Measurements from ENCODE around the gene TAS2R50. TPM values are rescaled to one million over a fixed set of nuclear protein-coding genes. Genes with fewer than 3 reads are reported as not detected.
A peak's percentile ranks its signal among the peaks of the same experiment; 100 is the strongest.

TAS2R50 gene
- total and polyA plus RNA-seq, 3 experiments from 2014 or later, result 0.22 to 0.47 TPM; not detected in 1

DNA sequence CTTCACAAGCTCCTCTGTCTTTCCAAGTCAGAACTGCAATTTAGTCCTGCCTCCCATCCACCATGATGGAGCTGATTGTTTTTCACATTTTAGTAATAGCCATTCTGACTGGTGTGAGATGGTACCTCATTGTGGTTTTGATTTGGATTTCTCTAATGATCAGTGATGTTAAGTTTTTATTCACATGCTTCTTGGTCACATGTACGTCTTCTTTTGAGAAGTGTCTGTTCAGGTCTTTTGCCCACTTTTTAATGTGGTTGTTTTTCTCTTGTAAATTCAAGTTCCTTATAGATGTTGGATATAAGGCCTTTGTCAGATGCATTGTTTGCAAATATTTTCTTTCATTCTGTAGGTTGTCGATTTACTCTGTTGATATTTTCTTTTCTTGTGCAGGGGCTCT lies 43.5 kb downstream of the TAS2R50 start:
- Mint-ChIP-seq H3K36me3 (peaks cover 2 to 37% (median 6%) of the 10 kb centered on the region in 3 donors), H3K27me3 (no peaks in the 10 kb centered on the region), H3K9me3 (peaks cover 0 to 25% (median 13%) of the 10 kb centered on the region in 5 donors), H3K4me3 (no peak overlapping the region), H3K4me1 (peaks cover 0 to 5% (median 2%) of the 10 kb centered on the region in 3 donors), H3K27ac (peak overlapping the region in 1 of 8 donors; percentile 58)
- no peak for DNase-seq
- Histone ChIP-seq H3K9me3 (ENCODE audit: low read length) (no peaks in the 10 kb centered on the region), H3K27me3 (ENCODE audit: insufficient read depth, low read length, poor library complexity, severe bottlenecking) (no peaks in the 10 kb centered on the region), H3K4me1 (ENCODE audit: insufficient read depth, low read length) (no peaks in the 10 kb centered on the region), H3K36me3 (ENCODE audit: insufficient read depth, low read length) (no peaks in the 10 kb centered on the region), H3K27ac (ENCODE audit: low read depth, low read length) (no peak overlapping the region), H3K4me3 (ENCODE audit: low read length) (no peak overlapping the region)
- CTCF ChIA-PET, result no interaction called here
- POLR2A ChIA-PET, result no interaction called here

- CTCF ChIA-PET, result no interaction called here
These were observed 44.6 kb downstream of the TAS2R50 start for GRCh38 chr12:10941916-10942607.

DNA sequence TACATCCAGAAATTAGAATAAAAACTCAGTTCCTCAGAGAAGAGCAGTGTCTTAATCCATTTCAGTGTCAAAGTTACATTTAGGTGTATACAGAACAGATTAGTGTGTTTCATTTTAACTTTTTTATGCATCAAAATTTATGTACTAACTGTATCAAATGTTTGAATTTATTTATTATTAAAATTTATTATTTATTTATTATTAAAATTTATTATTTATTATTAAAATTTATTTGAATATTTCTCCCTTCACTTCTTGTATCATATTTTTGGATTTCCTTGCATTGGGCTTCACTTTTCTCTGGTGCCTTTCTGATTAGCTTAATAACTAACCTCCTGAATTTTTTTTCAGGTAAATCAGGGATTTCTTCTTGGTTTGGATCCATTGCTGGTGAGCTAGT lies 45.3 kb downstream of the TAS2R50 start:
- Mint-ChIP-seq H3K36me3 (peaks cover 2 to 19% (median 6%) of the 10 kb centered on the region in 3 donors), H3K4me1 (peaks cover 0 to 5% (median 2%) of the 10 kb centered on the region in 3 donors), H3K4me3 (no peak overlapping the region), H3K27ac (no peak overlapping the region), H3K9me3 (peaks cover 0 to 8% (median 1%) of the 10 kb centered on the region in 5 donors), H3K27me3 (no peaks in the 10 kb centered on the region)
- H3K27me3 ChIP-seq (ENCODE audit: insufficient read depth, low read length, poor library complexity, severe bottlenecking), result no peaks in the 10 kb centered on the region
- H3K36me3 ChIP-seq (ENCODE audit: insufficient read depth, low read length), result no peaks in the 10 kb centered on the region
- CTCF ChIA-PET, result no interaction called here
- H3K4me1 ChIP-seq (ENCODE audit: insufficient read depth, low read length), result no peaks in the 10 kb centered on the region
- no peak overlapping the region for H3K4me3 ChIP-seq (ENCODE audit: low read length)
- H3K9me3 ChIP-seq (ENCODE audit: low read length), result no peaks in the 10 kb centered on the region
- H3K27ac ChIP-seq (ENCODE audit: low read depth, low read length), result no peak overlapping the region
- POLR2A ChIA-PET, result no interaction called here
- DNase-seq, result no peak

More at GRCh38 chr12:10941916-10942607, 44.6 kb downstream of the TAS2R50 start:
- DNase-seq, result no peak
- no peak overlapping the region for H3K4me3 Mint-ChIP-seq
- H3K27me3 Mint-ChIP-seq, result no peaks in the 10 kb centered on the region
- Histone ChIP-seq H3K27ac (ENCODE audit: low read depth, low read length) (no peak overlapping the region), H3K27me3 (ENCODE audit: insufficient read depth, low read length, poor library complexity, severe bottlenecking) (no peaks in the 10 kb centered on the region), H3K4me3 (ENCODE audit: low read length) (no peak overlapping the region), H3K9me3 (ENCODE audit: low read length) (no peaks in the 10 kb centered on the region), H3K36me3 (ENCODE audit: insufficient read depth, low read length) (no peaks in the 10 kb centered on the region), H3K4me1 (ENCODE audit: insufficient read depth, low read length) (no peaks in the 10 kb centered on the region)
- H3K27ac Mint-ChIP-seq, result peak overlapping the region in 1 of 8 donors; percentile 54
- POLR2A ChIA-PET, result no interaction called here
- peaks cover 0 to 15% (median 8%) of the 10 kb centered on the region in 5 donors for H3K9me3 Mint-ChIP-seq
- peaks cover 2 to 26% (median 6%) of the 10 kb centered on the region in 3 donors for H3K36me3 Mint-ChIP-seq
- peaks cover 0 to 5% (median 2%) of the 10 kb centered on the region in 3 donors for H3K4me1 Mint-ChIP-seq

DNA sequence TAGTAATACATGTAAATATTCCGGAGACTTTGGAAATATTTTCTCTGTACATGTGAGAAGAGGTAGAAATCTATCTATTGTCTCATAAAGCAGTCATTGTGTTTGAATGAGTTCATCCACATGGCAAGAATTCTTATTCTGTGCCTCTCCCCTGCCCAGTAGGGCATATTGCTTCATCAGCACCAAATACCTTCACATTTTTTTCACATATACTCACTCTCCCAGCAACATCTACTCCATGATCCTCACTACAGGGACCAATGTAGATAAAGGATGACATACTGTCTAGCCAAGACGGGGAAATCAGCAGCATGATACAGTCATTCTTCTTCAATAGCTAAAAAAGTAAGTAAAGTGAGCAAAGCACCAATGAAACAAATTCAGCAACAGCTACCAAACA lies 46.3 kb downstream of the TAS2R50 start:
- Mint-ChIP-seq H3K4me1 (peaks cover 0 to 5% (median 2%) of the 10 kb centered on the region in 3 donors), H3K27ac (no peak overlapping the region), H3K4me3 (no peak overlapping the region), H3K36me3 (peaks cover 2 to 11% (median 6%) of the 10 kb centered on the region in 3 donors), H3K27me3 (no peaks in the 10 kb centered on the region), H3K9me3 (peaks cover 0 to 4% (median 0%) of the 10 kb centered on the region in 5 donors)
- Histone ChIP-seq H3K9me3 (ENCODE audit: low read length) (no peaks in the 10 kb centered on the region), H3K4me3 (ENCODE audit: low read length) (no peak overlapping the region), H3K27ac (ENCODE audit: low read depth, low read length) (no peak overlapping the region), H3K4me1 (ENCODE audit: insufficient read depth, low read length) (no peaks in the 10 kb centered on the region), H3K27me3 (ENCODE audit: insufficient read depth, low read length, poor library complexity, severe bottlenecking) (no peaks in the 10 kb centered on the region), H3K36me3 (ENCODE audit: insufficient read depth, low read length) (no peaks in the 10 kb centered on the region)
- POLR2A ChIA-PET, result no interaction called here
- DNase-seq, result no peak
- CTCF ChIA-PET, result no interaction called here

DNA sequence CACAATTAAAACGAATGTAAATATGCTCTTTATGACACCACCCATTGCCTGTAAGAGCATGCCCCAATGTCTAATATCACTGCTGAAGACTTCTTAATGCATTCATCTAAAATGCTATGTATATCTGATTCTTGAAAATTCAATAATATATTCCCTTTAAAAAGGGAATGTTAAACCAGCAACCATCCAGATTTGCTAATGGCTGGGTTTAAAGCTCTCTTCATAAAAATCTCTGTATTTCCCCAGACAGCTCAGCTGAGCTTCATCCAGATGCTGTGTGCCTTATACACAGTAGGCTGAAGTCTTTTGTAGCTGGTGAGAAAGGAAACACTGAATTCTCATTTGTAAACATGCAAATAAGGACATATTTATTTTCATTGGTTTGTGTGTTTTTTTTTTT lies 47.5 kb downstream of the TAS2R50 start, which contains the start of gene TAS2R14:
TSS of gene TAS2R14 (minus strand) at position 101 of the 400 bp plus-strand sequence. CDS start at position 45, 56 bp downstream.
- no peak within 1 kb of the TSS for H3K27ac ChIP-seq (ENCODE audit: low read depth, low read length)
- peaks cover 0 to 5% (median 2%) of the 10 kb centered on the region in 3 donors for H3K4me1 Mint-ChIP-seq
- H3K36me3 Mint-ChIP-seq, result peaks cover 0 to 4% (median 2%) of the 10 kb centered on the region in 3 donors
- H3K4me1 ChIP-seq (ENCODE audit: insufficient read depth, low read length), result no peaks in the 10 kb centered on the region
- H3K4me3 ChIP-seq (ENCODE audit: low read length), result no peak within 1 kb of the TSS
- DNase-seq, result no peak
- H3K36me3 ChIP-seq (ENCODE audit: insufficient read depth, low read length), result no peaks in the 10 kb centered on the region
- ChIA-PET CTCF (no interaction called here), POLR2A (no interaction called here)
- no peaks in the 10 kb centered on the region for H3K9me3 Mint-ChIP-seq
- no peaks in the 10 kb centered on the region for H3K27me3 ChIP-seq (ENCODE audit: insufficient read depth, low read length, poor library complexity, severe bottlenecking)
- no peaks in the 10 kb centered on the region for H3K27me3 Mint-ChIP-seq
- no peak within 1 kb of the TSS for H3K4me3 Mint-ChIP-seq
- no peak within 1 kb of the TSS for H3K27ac Mint-ChIP-seq
- no peaks in the 10 kb centered on the region for H3K9me3 ChIP-seq (ENCODE audit: low read length)

GRCh38 chr12:10936506-10936905 lies 50.2 kb downstream of the TAS2R50 start:
- Histone ChIP-seq H3K4me1 (ENCODE audit: insufficient read depth, low read length) (no peaks in the 10 kb centered on the region), H3K36me3 (ENCODE audit: insufficient read depth, low read length) (no peaks in the 10 kb centered on the region), H3K4me3 (ENCODE audit: low read length) (no peak overlapping the region), H3K27ac (ENCODE audit: low read depth, low read length) (no peak overlapping the region), H3K9me3 (ENCODE audit: low read length) (no peaks in the 10 kb centered on the region), H3K27me3 (ENCODE audit: insufficient read depth, low read length, poor library complexity, severe bottlenecking) (no peaks in the 10 kb centered on the region)
- DNase-seq, result no peak
- no peak overlapping the region for H3K4me3 Mint-ChIP-seq
- no peaks in the 10 kb centered on the region for H3K9me3 Mint-ChIP-seq
- no peak overlapping the region for H3K27ac Mint-ChIP-seq
- POLR2A ChIA-PET, result no interaction called here
- H3K36me3 Mint-ChIP-seq, result peaks cover 0 to 4% (median 2%) of the 10 kb centered on the region in 3 donors
- CTCF ChIA-PET, result no interaction called here
- H3K27me3 Mint-ChIP-seq, result no peaks in the 10 kb centered on the region
- peaks cover 0 to 2% (median 0%) of the 10 kb centered on the region in 3 donors for H3K4me1 Mint-ChIP-seq

Other genes with a start within 250 kb of the TAS2R50 start
- gene TAS2R7, start 184.3 kb downstream of the TAS2R50 start, total RNA-seq, result not detected
- gene TAS2R7, start 184.3 kb downstream of the TAS2R50 start, polyA plus RNA-seq, result not detected
- gene TAS2R8, start 179.6 kb downstream of the TAS2R50 start, total RNA-seq, result not detected
- not detected for gene TAS2R8, start 179.6 kb downstream of the TAS2R50 start, polyA plus RNA-seq
- not detected for gene TAS2R9, start 176.7 kb downstream of the TAS2R50 start, total RNA-seq
- not detected for gene TAS2R9, start 176.7 kb downstream of the TAS2R50 start, polyA plus RNA-seq
- under 1 TPM; 0.22 to 0.28 TPM for gene TAS2R10, start 160.6 kb downstream of the TAS2R50 start, total RNA-seq
- not detected for gene TAS2R10, start 160.6 kb downstream of the TAS2R50 start, polyA plus RNA-seq
- gene PRR4, start 137.4 kb downstream of the TAS2R50 start, total RNA-seq, result under 1 TPM in 1 of 2 experiments, not detected in 1; 0.70 TPM
- 0.63 TPM for gene PRR4, start 137.4 kb downstream of the TAS2R50 start, polyA plus RNA-seq
- 1 to 10 TPM; 5.8 to 8.6 TPM for gene PRH1, start 102.7 kb downstream of the TAS2R50 start, total RNA-seq
- 7.3 TPM for gene PRH1, start 102.7 kb downstream of the TAS2R50 start, polyA plus RNA-seq
- gene TAS2R13, start 77.3 kb downstream of the TAS2R50 start, total RNA-seq, result under 1 TPM; 0.26 to 0.27 TPM
- not detected for gene TAS2R13, start 77.3 kb downstream of the TAS2R50 start, polyA plus RNA-seq
- not detected for gene PRH2, start 57.7 kb downstream of the TAS2R50 start, total RNA-seq
- gene PRH2, start 57.7 kb downstream of the TAS2R50 start, polyA plus RNA-seq, result not detected
- gene TAS2R14, start 47.6 kb downstream of the TAS2R50 start, total RNA-seq, result under 1 TPM; 0.55 to 0.95 TPM
- gene TAS2R14, start 47.6 kb downstream of the TAS2R50 start, polyA plus RNA-seq, result 1.0 TPM
- gene TAS2R20, start 11.4 kb upstream of the TAS2R50 start, total RNA-seq, result under 1 TPM; 0.46 to 0.75 TPM
- gene TAS2R20, start 11.4 kb upstream of the TAS2R50 start, polyA plus RNA-seq, result not detected
- under 1 TPM; 0.78 to 0.88 TPM for gene TAS2R19, start 35.7 kb upstream of the TAS2R50 start, total RNA-seq
- 0.52 TPM for gene TAS2R19, start 35.7 kb upstream of the TAS2R50 start, polyA plus RNA-seq
- gene TAS2R31, start 44.5 kb upstream of the TAS2R50 start, total RNA-seq, result 1 to 10 TPM; 1.0 to 1.3 TPM
- gene TAS2R31, start 44.5 kb upstream of the TAS2R50 start, polyA plus RNA-seq, result not detected
- gene TAS2R46, start 75.4 kb upstream of the TAS2R50 start, total RNA-seq, result under 1 TPM; 0.55 to 0.93 TPM
- not detected for gene TAS2R46, start 75.4 kb upstream of the TAS2R50 start, polyA plus RNA-seq
- under 1 TPM in 1 of 2 experiments, not detected in 1; 0.42 TPM for gene TAS2R43, start 105.4 kb upstream of the TAS2R50 start, total RNA-seq
- gene TAS2R43, start 105.4 kb upstream of the TAS2R50 start, polyA plus RNA-seq, result not detected
- 1 to 10 TPM in 1 of 2 experiments, under 1 TPM in 1; 0.94 to 1.3 TPM for gene TAS2R30, start 147.7 kb upstream of the TAS2R50 start, total RNA-seq
- gene TAS2R30, start 147.7 kb upstream of the TAS2R50 start, polyA plus RNA-seq, result not detected
- 10 to 100 TPM; 12.0 to 12.8 TPM for gene SMIM10L1, start 184.3 kb upstream of the TAS2R50 start, total RNA-seq
- 8.4 TPM for gene SMIM10L1, start 184.3 kb upstream of the TAS2R50 start, polyA plus RNA-seq
- not detected for gene TAS2R42, start 200.0 kb upstream of the TAS2R50 start, total RNA-seq
- gene TAS2R42, start 200.0 kb upstream of the TAS2R50 start, polyA plus RNA-seq, result not detected

Data from CD8-positive, alpha-beta memory T cell (primary cell).